Endodermal cell (in vitro differentiated cells): ENCODE data around the gene ERBB4. TPM values are rescaled to one million over a fixed set of nuclear protein-coding genes. Genes with fewer than 3 reads are reported as not detected.

Experiments used
- DNase-seq: peaks from one replicate; pipeline ENCODE4 v3.0.0-alpha.2; 2017
- H3K27ac ChIP-seq: 2 replicates; pipeline ENCODE4 v1.5.1; 2013; ENCODE audit warnings: mild to moderate bottlenecking, low read depth, low read length, moderate library complexity
- H3K27me3 ChIP-seq: 2 replicates; pipeline ENCODE4 v1.6.1; 2013; ENCODE audit warnings: mild to moderate bottlenecking, low read length, moderate library complexity; ENCODE audit not compliant: insufficient read depth, control insufficient read depth, poor library complexity, severe bottlenecking
- H3K36me3 ChIP-seq: 2 replicates; pipeline ENCODE4 v1.7.0; 2013; ENCODE audit warnings: mild to moderate bottlenecking, low read length, moderate library complexity; ENCODE audit not compliant: control insufficient read depth, insufficient read depth
- H3K4me1 ChIP-seq: one replicate; pipeline ENCODE4 v1.7.0; 2013; ENCODE audit warnings: low read length; ENCODE audit not compliant: control insufficient read depth, insufficient read depth
- H3K4me3 ChIP-seq: 2 replicates; pipeline ENCODE4 v1.5.1; 2013; ENCODE audit warnings: mild to moderate bottlenecking, low read length, moderate library complexity
- H3K9ac ChIP-seq: 2 replicates; pipeline ENCODE4 v1.6.1; 2013; ENCODE audit warnings: mild to moderate bottlenecking, low read length, moderate library complexity; ENCODE audit not compliant: poor library complexity, severe bottlenecking; ENCODE audit errors: extremely low read depth
- H3K9me3 ChIP-seq: 2 replicates; pipeline ENCODE4 v1.6.1; 2013; ENCODE audit warnings: mild to moderate bottlenecking, low read length, moderate library complexity; ENCODE audit not compliant: control insufficient read depth
- H3K27ac Mint-ChIP-seq: 2 replicates; pipeline ENCODE4 v1.8.0; 2020; ENCODE audit warnings: mixed read lengths
- H3K27me3 Mint-ChIP-seq: 2 replicates; pipeline ENCODE4 v1.8.0; 2021; ENCODE audit warnings: mild to moderate bottlenecking, mixed read lengths; ENCODE audit not compliant: insufficient read depth
- H3K36me3 Mint-ChIP-seq: 2 replicates; pipeline ENCODE4 v1.8.0; 2020; ENCODE audit warnings: low read depth, mixed read lengths
- H3K4me1 Mint-ChIP-seq: 2 replicates; pipeline ENCODE4 v1.8.0; 2020; ENCODE audit warnings: mixed read lengths
- H3K4me3 Mint-ChIP-seq: 2 replicates; pipeline ENCODE4 v1.8.0; 2020; ENCODE audit warnings: mild to moderate bottlenecking, moderate library complexity, mixed read lengths
- H3K9me3 Mint-ChIP-seq: 2 replicates; pipeline ENCODE4 v1.8.0; 2020; ENCODE audit warnings: mild to moderate bottlenecking, mixed read lengths
- CTCF ChIP-seq: fragments of 200-600 bp; sonication (generic); conservative IDR thresholded peaks from 2 replicates; pipeline ENCODE4 v1.5.0; 2021; ENCODE audit warnings: antibody characterized with exemption, mild to moderate bottlenecking
- WGBS, 2 experiments: methylation state at CpG; one replicate each; pipeline versions ENCODE4 v1.1.5 to v1.1.7; 2013; ENCODE audit warnings: missing lambda C conversion rate in 2 of 2, mixed read lengths in 1 of 2; ENCODE audit not compliant: insufficient coverage in 1 of 2, insufficient read length in 1 of 2; 5-methylcytosine and 5-hydroxymethylcytosine counted together
- total RNA-seq, 2 donors: library from RNA; stranded (reverse); fragmentation: NEBNext Ultra II Directional in 1 of 2; extraction: Animal tissue kit (Norgen Biotek cat#: 25700) in 1 of 2; gene quantifications; 2 replicates in 1 of 2; 3 replicates in 1 of 2; pipeline ENCODE4 v1.2.1, GENCODE V29; 2021

ERBB4 gene
- total RNA-seq, 2 donors from 2014 or later = 154 to 158 TPM

GRCh38 chr2:211503198-211503597 lies 1035.4 kb downstream of the ERBB4 start:
- Histone ChIP-seq H3K4me3 (no peak overlapping the region), H3K9me3 (peaks cover 5% of the 10 kb centered on the region), H3K36me3 (no peaks in the 10 kb centered on the region), H3K9ac (no peak overlapping the region), H3K27me3 (no peaks in the 10 kb centered on the region), H3K27ac (no peak overlapping the region), H3K4me1 (no peaks in the 10 kb centered on the region)
- Mint-ChIP-seq H3K27ac (no peak overlapping the region), H3K36me3 (peaks cover 38% of the 10 kb centered on the region), H3K27me3 (no peaks in the 10 kb centered on the region), H3K9me3 (peaks cover 10% of the 10 kb centered on the region), H3K4me3 (no peak overlapping the region), H3K4me1 (no peaks in the 10 kb centered on the region)
- no peak for DNase-seq
- 94 to 100% methylated on average over 3 to 4 of the region's 4 CpGs for WGBS, 2 experiments
- TF ChIP-seq CTCF = no peak

- peak overlapping the region; percentile 91 for H3K27ac ChIP-seq
- DNase-seq = no peak
- no peak overlapping the region for H3K9ac ChIP-seq
- no peaks in the 10 kb centered on the region for H3K9me3 ChIP-seq
- no peak overlapping the region for H3K4me3 Mint-ChIP-seq
- H3K36me3 Mint-ChIP-seq = peaks cover 6% of the 10 kb centered on the region
- WGBS, 2 experiments = 48 to 57% methylated on average over 2 to 3 of the region's 3 CpGs
- TF ChIP-seq CTCF = no peak
- no peaks in the 10 kb centered on the region for H3K27me3 ChIP-seq
- peaks cover 2% of the 10 kb centered on the region for H3K9me3 Mint-ChIP-seq
- no peak overlapping the region for H3K27ac Mint-ChIP-seq
- no peaks in the 10 kb centered on the region for H3K4me1 Mint-ChIP-seq
- H3K36me3 ChIP-seq = no peaks in the 10 kb centered on the region
- H3K4me3 ChIP-seq = no peak overlapping the region
- H3K27me3 Mint-ChIP-seq = no peaks in the 10 kb centered on the region
- no peaks in the 10 kb centered on the region for H3K4me1 ChIP-seq
Observed at GRCh38 chr2:211498551-211499205, 1039.9 kb downstream of the ERBB4 start.

GRCh38 chr2:211495339-211495738 lies 1043.3 kb downstream of the ERBB4 start:
- Histone ChIP-seq H3K4me1 (no peaks in the 10 kb centered on the region), H3K27me3 (no peaks in the 10 kb centered on the region), H3K36me3 (no peaks in the 10 kb centered on the region), H3K4me3 (no peak overlapping the region), H3K9ac (no peak overlapping the region), H3K27ac (no peak overlapping the region), H3K9me3 (no peaks in the 10 kb centered on the region)
- DNase-seq = no peak
- Mint-ChIP-seq H3K27me3 (no peaks in the 10 kb centered on the region), H3K27ac (no peak overlapping the region), H3K4me3 (no peak overlapping the region), H3K36me3 (no peaks in the 10 kb centered on the region), H3K4me1 (no peaks in the 10 kb centered on the region), H3K9me3 (no peaks in the 10 kb centered on the region)
- TF ChIP-seq CTCF = no peak
- 89 to 100% methylated on average over 1 to 2 of the region's 3 CpGs for WGBS, 2 experiments
